GM18505 (cell line): Measurements from ENCODE around the gene FLYWCH2.
"Not testable (repeated sequence)": the region's sequence is repeated elsewhere in the genome, so short reads cannot be mapped to it uniquely, and the experiment has no call there.

Experiments used
- ATAC-seq: cut with Tn5 transposase; IDR thresholded peaks from one replicate; pipeline ENCODE4 v1.9.1; 2021; ENCODE audit not compliant: unreplicated experiment
- POLR2A ChIP-seq: IDR thresholded peaks from 4 replicates; pipeline ENCODE4 v1.6.1; 2011; ENCODE audit warnings: borderline replicate concordance; ENCODE audit not compliant: insufficient read depth, insufficient read length; ENCODE audit errors: extremely low read depth

Gene FLYWCH2

GRCh38 chr16:2904922-2905240 lies 21.9 kb downstream of the FLYWCH2 start:
- TF ChIP-seq POLR2A = no peak
- peak; percentile 5 for ATAC-seq

DNA sequence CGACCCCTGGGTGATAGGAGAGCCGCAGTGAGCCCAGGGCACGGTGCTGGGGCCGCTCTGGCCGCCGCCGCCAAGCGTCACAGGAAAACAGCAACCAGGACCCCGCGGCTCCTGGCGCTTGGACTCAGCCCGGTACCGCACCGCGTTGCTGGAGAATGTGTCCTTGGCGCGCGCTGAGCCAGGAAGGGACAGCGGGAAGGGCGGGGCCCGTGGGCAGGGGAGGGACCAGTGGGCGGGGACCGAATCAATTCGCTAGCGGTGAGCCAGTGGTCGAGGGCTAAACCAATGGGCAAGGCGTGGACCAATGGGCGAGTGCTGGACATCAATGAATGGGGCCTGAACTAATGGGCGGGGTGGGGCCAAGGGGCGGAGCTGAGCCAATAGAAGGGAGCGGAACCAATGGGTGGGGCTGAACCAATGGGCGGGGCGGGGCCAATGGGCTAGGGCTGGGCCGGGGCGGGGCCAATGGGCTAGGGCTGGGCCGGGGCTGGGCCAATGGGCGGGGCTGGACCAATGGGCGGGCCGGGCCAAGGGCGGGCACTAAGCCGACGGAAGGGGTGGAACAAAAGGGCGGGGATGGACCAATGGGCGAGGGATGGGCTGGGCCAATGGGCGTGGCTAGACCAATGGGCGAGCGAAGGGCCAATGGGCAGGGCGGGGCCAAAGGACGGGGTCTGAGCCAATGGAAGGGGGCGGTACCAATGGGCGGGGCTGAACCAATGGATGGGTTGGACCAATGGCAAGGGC lies 22.4 kb downstream of the FLYWCH2 start:
- ATAC-seq = peak; percentile 65
- TF ChIP-seq POLR2A = peak; percentile 91

GRCh38 chr16:2905988-2906387 lies 23.0 kb downstream of the FLYWCH2 start:
- no peak for TF ChIP-seq POLR2A
- ATAC-seq = no peak

DNA sequence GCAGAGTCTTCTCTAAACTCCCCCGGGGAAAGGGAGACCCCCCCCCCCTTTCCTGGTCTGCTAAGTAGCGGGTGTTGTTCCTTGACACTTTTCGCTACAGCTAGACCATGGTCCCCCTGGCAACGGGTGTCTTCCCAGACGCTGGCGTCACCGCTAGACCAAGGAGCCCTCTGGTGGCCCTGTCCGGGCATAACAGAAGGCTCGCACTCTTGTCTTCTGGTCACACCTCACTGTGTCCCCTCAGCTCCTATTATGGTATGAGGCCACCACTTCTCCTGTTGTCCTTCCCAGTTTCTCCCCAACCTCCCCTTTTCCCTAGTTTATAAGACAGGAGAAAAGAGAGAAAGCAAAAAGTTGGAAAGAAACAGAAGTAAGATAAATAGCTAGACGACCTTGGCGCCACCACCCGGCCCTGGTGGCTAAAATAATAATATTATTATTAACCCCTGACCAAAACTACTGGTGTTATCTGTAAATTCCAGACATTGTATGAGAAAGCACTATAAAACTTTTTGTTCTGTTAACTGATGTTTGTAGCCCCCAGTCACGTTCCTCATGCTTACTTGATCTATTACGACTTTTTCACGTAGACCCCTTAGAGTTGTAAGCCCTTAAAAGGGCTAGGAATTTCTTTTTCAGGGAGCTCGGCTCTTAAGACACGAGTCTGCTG lies 24.2 kb downstream of the FLYWCH2 start:
- ATAC-seq = not testable (repeated sequence)

GRCh38 chr16:2910441-2910969 lies 27.5 kb downstream of the FLYWCH2 start:
- TF ChIP-seq POLR2A = no peak
- no peak for ATAC-seq

DNA sequence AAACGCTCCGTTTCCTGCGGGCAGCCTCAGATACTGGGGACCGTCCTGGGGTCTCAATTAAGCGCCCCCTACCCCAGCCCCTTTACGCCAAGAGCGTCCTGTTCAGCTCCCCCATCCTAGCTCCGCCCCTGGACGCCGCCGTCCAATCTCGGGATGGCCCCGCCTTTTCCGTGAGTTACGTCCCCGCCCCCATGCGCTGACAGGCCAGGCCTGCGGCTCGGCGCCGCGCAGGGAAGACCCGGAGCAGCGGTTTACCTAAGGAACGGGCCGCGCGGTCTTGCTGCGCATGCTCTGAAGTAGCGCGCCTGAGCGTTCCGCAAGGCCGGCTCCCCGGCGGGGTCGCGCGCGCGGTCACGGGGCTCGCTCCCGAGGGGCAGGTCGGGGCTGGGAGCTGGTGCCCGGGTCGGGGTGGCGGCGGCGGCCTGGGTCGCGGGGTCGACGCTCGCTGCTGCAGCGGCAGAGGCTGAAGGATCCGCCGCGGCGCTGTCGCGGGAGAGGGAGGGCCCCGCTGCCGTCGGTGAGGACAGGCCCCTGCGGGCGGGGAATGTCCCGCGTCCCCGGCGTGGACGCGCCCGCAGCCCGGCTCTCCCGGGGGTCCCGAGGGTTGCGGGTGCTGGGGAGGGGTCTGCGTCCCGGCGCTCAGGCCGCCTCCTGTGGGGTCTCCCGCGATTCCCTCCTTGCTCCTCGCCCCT lies 28.8 kb downstream of the FLYWCH2 start, which contains the start of gene FLYWCH1:
TSS of gene FLYWCH1 (plus strand) at position 294 of the 692 bp plus-strand sequence. CDS start 17,755 bp downstream, outside the sequence.
- TF ChIP-seq POLR2A = peak; percentile 72
- peak; percentile 89 for ATAC-seq

GRCh38 chr16:2912330-2913199 lies 29.6 kb downstream of the FLYWCH2 start:
- no peak for TF ChIP-seq POLR2A
- ATAC-seq = peak; percentile 20

DNA sequence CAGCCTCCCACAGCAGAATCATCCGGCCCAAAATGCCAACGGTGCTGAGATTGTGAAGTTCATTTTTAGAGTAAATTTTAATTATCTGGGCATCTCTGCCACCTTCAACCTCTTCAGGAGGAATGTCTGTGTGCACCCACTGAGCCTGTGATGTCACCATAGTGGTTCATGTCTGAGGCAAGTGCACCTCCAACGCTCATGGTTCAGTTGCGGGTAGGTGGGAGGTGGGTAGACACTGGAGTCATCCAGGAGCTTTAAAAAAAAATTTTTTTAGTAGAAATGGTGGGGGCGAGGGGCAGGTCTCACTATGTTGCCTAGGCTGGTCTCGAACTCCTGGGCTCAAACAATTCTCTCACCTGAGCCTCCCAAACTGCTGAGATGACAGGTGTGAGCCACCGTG lies 30.6 kb downstream of the FLYWCH2 start:
- no peak for ATAC-seq
- no peak for TF ChIP-seq POLR2A

DNA sequence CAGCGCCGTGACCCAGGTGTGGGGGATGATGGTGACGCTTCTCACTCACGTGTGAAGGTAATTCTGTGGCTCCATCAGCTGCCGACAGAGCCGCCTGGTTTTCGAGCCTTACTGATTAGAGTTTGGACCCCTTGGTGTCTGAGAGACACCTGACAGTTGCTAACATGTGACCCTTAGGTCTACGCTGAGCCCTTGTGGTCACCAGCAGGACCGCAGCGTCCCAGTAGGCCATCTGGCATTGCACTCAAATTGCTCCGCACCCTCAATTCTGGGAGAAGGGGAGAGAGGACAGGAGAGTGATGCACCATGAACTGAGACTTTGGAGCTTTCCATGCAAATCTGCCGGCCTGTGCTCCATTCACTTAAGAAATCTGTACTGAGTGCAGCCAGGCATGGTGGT lies 31.2 kb downstream of the FLYWCH2 start:
- ATAC-seq = no peak
- TF ChIP-seq POLR2A = no peak

GRCh38 chr16:2915196-2915929 lies 32.3 kb downstream of the FLYWCH2 start:
- no peak for ATAC-seq
- TF ChIP-seq POLR2A = no peak

DNA sequence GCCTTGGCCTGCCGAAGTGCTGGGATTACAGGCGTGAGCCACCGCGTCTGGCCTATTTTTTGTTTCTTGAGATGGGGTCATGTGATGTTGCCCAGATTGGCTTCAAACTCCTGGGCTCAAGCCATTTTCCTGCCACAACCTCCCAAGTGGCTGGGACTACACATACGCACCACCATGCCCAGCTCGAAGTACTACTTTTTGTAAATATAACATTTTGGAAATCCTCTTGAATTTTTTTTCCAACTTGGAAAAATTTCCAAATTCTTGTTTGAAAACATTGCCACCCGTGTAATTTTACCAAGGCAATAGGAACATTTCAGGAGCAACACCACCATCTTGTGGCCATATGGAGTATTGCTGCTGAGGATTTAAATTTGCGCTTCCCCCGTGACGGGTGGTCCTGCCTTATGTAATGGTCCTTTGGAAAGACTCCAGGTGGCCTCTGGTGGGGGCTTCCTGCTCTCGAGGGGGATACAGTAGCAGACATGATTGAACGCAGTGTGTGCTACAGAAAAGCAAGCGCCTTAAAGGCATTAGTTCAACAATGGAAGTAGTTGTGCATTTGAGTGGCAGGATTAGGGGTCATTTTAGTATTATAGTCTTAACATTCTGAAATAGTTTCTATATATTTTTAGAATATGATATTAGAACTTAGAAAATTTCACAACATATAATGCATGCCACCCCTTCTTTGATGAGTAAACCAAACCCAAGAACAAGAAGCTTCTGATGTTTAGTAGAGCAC lies 36.7 kb downstream of the FLYWCH2 start:
- no peak for TF ChIP-seq POLR2A
- ATAC-seq = no peak

GRCh38 chr16:2923481-2923880 lies 40.5 kb downstream of the FLYWCH2 start:
- ATAC-seq = no peak

More at GRCh38 chr16:2923481-2923880, 40.5 kb downstream of the FLYWCH2 start:
- no peak for TF ChIP-seq POLR2A
